ENCODE results near the gene GLDN.

- TF ChIP-seq EZH2 (IDR thresholded peaks at IDR 0.05; ENCODE audit: low read depth, unreplicated experiment) (no peak), CTCF (conservative IDR thresholded peaks at IDR 0.05; ENCODE audit: low read depth in 2 of 2) (no peak), POLR2AphosphoS5 (IDR thresholded peaks at IDR 0.05; ENCODE audit: low read depth) (no peak), JUNB (IDR thresholded peaks at IDR 0.05; ENCODE audit: unreplicated experiment) (no peak), EZH2phosphoT487 (IDR thresholded peaks at IDR 0.05; ENCODE audit: unreplicated experiment) (no peak), REST (IDR thresholded peaks at IDR 0.05; ENCODE audit: unreplicated experiment) (no peak), STAT1 (IDR thresholded peaks at IDR 0.05; ENCODE audit: unreplicated experiment) (no peak), CREB1 (CRISPR knock-in tag; IDR thresholded peaks at IDR 0.05; ENCODE audit: low read depth) (no peak), ETS1 (IDR thresholded peaks at IDR 0.05) (no peak), ZNF331 (CRISPR knock-in tag; IDR thresholded peaks at IDR 0.05; ENCODE audit: low read depth) (no peak), ZNF462 (CRISPR knock-in tag; IDR thresholded peaks at IDR 0.05) (no peak)
Measured at GRCh38 chr15:51416129-51416528, 74.7 kb downstream of the GLDN start.

All from GM23338 (cell line).